Activated T-cell treated with anti-CD3 and anti-CD28 coated beads, Interleukin-2, amount 50 U/mL, for 72 hours (primary cell): ENCODE results near the gene FIBCD1. TPM values are rescaled to one million over a fixed set of nuclear protein-coding genes. Genes with fewer than 3 reads are reported as not detected.
A peak's percentile ranks its signal among the peaks of the same experiment; 100 is the strongest.

ENCODE experiments used
- ATAC-seq, 2 donors: fragments of 150-1000 bp; cut with Tn5 transposase; replicated peaks in 1 of 2; 2 replicates each; pipeline ENCODE4 v1.10.0; 2021; ENCODE audit warnings: moderate library complexity in 2 of 2, mild to moderate bottlenecking in 1 of 2
- DNase-seq, 2 donors: peaks; one replicate each; pipeline ENCODE4 v3.0.0; 2021 to 2022; ENCODE audit warnings: mixed read lengths in 1 of 2
- H3K27ac Mint-ChIP-seq: one replicate; pipeline ENCODE4 v1.8.0; 2022; ENCODE audit warnings: mild to moderate bottlenecking, moderate library complexity, mixed read lengths
- H3K27me3 Mint-ChIP-seq: one replicate; pipeline ENCODE4 v1.8.0; 2022; ENCODE audit warnings: low read depth, mixed read lengths
- H3K36me3 Mint-ChIP-seq, 2 donors: one replicate each; pipeline ENCODE4 v1.8.0; 2022; ENCODE audit warnings: mixed read lengths in 2 of 2, mild to moderate bottlenecking in 1 of 2; ENCODE audit not compliant: insufficient read depth in 2 of 2
- H3K4me1 Mint-ChIP-seq: one replicate; pipeline ENCODE4 v1.8.0; 2022; ENCODE audit warnings: low read depth, mixed read lengths
- H3K4me3 Mint-ChIP-seq, 2 donors: one replicate each; pipeline ENCODE4 v1.8.0; 2022; ENCODE audit warnings: mild to moderate bottlenecking in 2 of 2, mixed read lengths in 2 of 2, moderate library complexity in 2 of 2
- H3K9me3 Mint-ChIP-seq, 2 donors: one replicate each; pipeline ENCODE4 v1.8.0; 2022; ENCODE audit warnings: mixed read lengths in 2 of 2
- total RNA-seq, 2 donors: library from RNA; stranded (reverse); gene quantifications; one replicate each; pipeline ENCODE4 v1.2.3, GENCODE V29; 2022

The FIBCD1 gene
- total RNA-seq, result not detected

GRCh38 chr9:130938652-130939404 lies at the start of gene FIBCD1:
Gene FIBCD1, minus strand, starts transcription at chr9:130939247. Its CDS starts 640 bp downstream, at chr9:130938607.
- DNase-seq (peak; percentile 41 to 52), ATAC-seq (peak; percentile 61 to 67)
- Mint-ChIP-seq H3K4me1 (peaks cover 13% of the 10 kb centered on the region), H3K4me3 (peak within 1 kb of the TSS; percentile 77 to 89), H3K27me3 (peaks cover 51% of the 10 kb centered on the region), H3K27ac (no peak within 1 kb of the TSS), H3K9me3 (no peaks in the 10 kb centered on the region), H3K36me3 (no peaks in the 10 kb centered on the region)

DNA sequence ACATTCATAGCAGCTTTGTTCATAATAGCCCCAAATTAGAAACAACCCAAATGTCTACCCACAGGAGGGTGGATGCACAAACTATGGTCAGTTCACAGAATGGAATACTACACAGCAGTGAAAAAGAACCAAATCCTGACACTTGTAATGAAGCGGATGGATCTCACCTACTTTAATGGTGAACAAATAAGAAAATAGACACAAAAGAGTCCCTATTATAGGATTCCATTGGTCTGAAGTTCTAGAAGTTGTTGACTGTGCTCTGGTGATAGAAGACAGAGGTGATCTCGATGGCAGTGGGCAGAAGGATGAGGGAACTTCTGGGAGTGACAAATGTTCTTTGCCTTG lies 49.3 kb upstream of the FIBCD1 start:
- H3K36me3 Mint-ChIP-seq, result no peaks in the 10 kb centered on the region

DNA sequence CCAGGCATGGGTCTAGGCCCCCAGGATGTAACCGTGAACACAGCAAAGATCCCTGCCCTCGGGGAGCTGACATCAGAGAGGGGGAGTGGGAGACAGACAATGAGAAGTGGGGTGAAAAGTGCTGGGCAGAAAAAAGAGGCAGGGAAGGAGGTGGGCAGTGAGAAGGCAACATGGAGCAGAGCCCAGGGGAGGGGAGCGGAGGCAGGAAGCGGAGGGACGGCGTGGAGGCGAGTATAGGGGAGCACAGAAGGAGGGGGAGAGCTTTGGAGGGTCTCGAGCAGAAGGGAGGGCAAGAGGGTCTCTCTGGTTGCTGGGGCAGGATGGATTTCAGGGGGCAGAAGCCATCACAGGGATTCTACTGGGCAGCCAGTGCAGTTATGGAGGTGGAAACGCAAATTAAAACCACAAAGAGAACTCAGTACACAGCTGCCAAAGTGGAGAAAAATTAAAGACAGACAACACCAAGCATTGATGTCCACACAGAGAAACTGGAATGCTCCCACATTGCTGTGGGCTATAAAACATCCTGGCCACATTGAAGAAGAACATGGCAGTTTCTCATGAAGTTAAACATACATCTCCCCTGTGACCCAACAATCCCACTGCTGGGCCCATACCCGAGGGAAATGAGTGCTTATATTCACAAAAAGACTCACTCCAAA lies 48.8 kb upstream of the FIBCD1 start:
- Mint-ChIP-seq H3K9me3 (peaks cover 0 to 2% of the 10 kb centered on the region in 2 donors), H3K4me3 (no peak overlapping the region), H3K27me3 (no peaks in the 10 kb centered on the region), H3K4me1 (no peaks in the 10 kb centered on the region), H3K36me3 (no peaks in the 10 kb centered on the region), H3K27ac (no peak overlapping the region)
- no peak for DNase-seq
- ATAC-seq, result no peak

More for the DNA sequence above, 49.3 kb upstream of the FIBCD1 start:
- H3K4me1 Mint-ChIP-seq, result no peaks in the 10 kb centered on the region
- no peak overlapping the region for H3K4me3 Mint-ChIP-seq
- H3K27me3 Mint-ChIP-seq, result no peaks in the 10 kb centered on the region
- H3K9me3 Mint-ChIP-seq, result peaks cover 0 to 2% of the 10 kb centered on the region in 2 donors
- DNase-seq (no peak), ATAC-seq (no peak)
- no peak overlapping the region for H3K27ac Mint-ChIP-seq

GRCh38 chr9:130987054-130987453 lies 48.0 kb upstream of the FIBCD1 start:
- Mint-ChIP-seq H3K27ac (no peak overlapping the region), H3K4me1 (no peaks in the 10 kb centered on the region), H3K27me3 (no peaks in the 10 kb centered on the region), H3K36me3 (no peaks in the 10 kb centered on the region), H3K9me3 (peaks cover 0 to 2% of the 10 kb centered on the region in 2 donors), H3K4me3 (no peak overlapping the region)
- ATAC-seq (no peak), DNase-seq (no peak)

DNA sequence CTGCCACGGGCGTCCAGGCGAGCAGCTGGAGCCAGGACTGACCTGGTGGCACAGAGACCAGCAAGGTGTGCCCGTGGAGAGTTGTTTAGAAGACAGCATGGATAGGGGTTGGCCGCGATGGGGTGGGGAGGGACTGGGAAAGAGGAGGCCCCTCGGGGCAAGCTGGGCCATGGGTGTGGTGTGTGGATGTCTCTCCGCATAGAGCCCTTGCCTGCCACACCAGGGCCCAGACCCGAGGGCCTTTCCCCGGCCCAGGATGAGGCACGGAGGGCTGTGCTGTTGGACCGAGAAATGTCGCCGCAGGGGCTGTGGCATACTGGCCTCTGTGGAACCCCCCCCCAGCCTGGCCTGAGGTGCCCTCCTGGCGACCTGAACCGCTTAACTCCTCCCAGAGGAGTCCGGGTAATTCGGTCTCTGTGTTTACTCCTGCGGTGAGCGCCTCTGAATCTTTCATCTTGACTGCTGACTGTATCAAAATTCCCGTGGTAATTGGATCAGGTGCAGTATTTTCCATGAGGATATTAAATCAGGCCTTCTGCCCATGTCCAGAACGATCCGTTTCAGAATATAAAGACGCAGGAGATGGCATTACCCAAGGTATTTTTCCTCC lies 47.4 kb upstream of the FIBCD1 start:
- H3K4me1 Mint-ChIP-seq, result no peaks in the 10 kb centered on the region
- DNase-seq, result no peak
- H3K4me3 Mint-ChIP-seq, result no peak overlapping the region
- H3K9me3 Mint-ChIP-seq, result peaks cover 0 to 2% of the 10 kb centered on the region in 2 donors
- no peak overlapping the region for H3K27ac Mint-ChIP-seq
- no peaks in the 10 kb centered on the region for H3K36me3 Mint-ChIP-seq
- ATAC-seq, result no peak
- H3K27me3 Mint-ChIP-seq, result no peaks in the 10 kb centered on the region

- Mint-ChIP-seq H3K9me3 (peaks cover 0 to 2% of the 10 kb centered on the region in 2 donors), H3K4me1 (no peaks in the 10 kb centered on the region), H3K27me3 (no peaks in the 10 kb centered on the region), H3K4me3 (no peak overlapping the region), H3K36me3 (no peaks in the 10 kb centered on the region), H3K27ac (no peak overlapping the region)
- DNase-seq (no peak), ATAC-seq (no peak)
Observed at GRCh38 chr9:130985606-130986162, 46.6 kb upstream of the FIBCD1 start.

DNA sequence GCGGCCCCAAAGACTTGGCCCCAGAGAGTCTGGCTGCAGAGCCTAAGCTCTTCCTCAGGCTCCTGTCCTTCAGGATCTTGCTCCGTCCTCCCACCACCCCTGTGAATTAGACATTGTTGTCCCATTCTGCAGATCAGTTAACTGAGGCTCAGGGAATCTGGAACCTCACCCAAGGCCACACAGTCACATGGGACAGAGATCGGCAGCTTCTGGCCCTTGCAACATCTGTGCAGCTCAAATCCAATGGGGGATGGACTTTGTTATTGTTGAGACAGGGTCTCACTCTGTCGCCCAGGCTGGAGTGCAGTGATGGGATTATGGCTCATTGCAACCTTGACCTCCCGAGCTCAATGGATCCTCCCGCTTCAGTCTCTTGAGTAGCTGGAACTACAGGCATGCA lies 46.0 kb upstream of the FIBCD1 start:
- DNase-seq, result no peak
- ATAC-seq, result no peak
- Mint-ChIP-seq H3K27me3 (no peaks in the 10 kb centered on the region), H3K4me3 (no peak overlapping the region), H3K36me3 (no peaks in the 10 kb centered on the region), H3K9me3 (peaks cover 0 to 2% of the 10 kb centered on the region in 2 donors), H3K4me1 (no peaks in the 10 kb centered on the region), H3K27ac (no peak overlapping the region)

- Mint-ChIP-seq H3K36me3 (no peaks in the 10 kb centered on the region), H3K9me3 (peaks cover 0 to 2% of the 10 kb centered on the region in 2 donors), H3K4me1 (no peaks in the 10 kb centered on the region), H3K27ac (no peak overlapping the region), H3K4me3 (no peak overlapping the region), H3K27me3 (no peaks in the 10 kb centered on the region)
- DNase-seq (no peak), ATAC-seq (no peak)
Observed at GRCh38 chr9:130984521-130984920, 45.5 kb upstream of the FIBCD1 start.

DNA sequence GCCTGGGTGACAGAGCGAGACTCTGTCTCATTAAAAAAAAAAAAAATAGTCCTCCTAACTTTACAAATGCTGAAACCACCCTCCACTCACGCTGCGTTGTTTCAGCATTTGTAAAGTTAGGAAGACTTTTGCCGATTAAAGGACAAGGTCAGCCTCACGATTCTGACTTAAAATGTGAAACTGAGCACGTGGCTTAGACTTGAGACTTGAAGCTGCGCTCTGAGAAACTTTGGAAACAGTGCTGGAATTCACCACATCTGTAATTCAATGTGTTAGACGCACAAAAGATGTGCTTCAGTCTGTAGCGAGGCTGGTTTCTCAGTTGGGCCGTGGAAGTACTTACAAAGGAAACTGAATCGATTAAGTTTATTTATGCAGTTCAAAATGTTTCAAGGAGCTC lies 44.9 kb upstream of the FIBCD1 start:
- no peaks in the 10 kb centered on the region for H3K4me1 Mint-ChIP-seq
- peaks cover 0 to 2% of the 10 kb centered on the region in 2 donors for H3K9me3 Mint-ChIP-seq
- H3K4me3 Mint-ChIP-seq, result no peak overlapping the region
- no peaks in the 10 kb centered on the region for H3K27me3 Mint-ChIP-seq
- ATAC-seq, result no peak
- no peaks in the 10 kb centered on the region for H3K36me3 Mint-ChIP-seq
- H3K27ac Mint-ChIP-seq, result no peak overlapping the region
- no peak for DNase-seq

- no peak overlapping the region for H3K4me3 Mint-ChIP-seq
- DNase-seq, result no peak
Observed at GRCh38 chr9:130983359-130983670, 44.3 kb upstream of the FIBCD1 start.

DNA sequence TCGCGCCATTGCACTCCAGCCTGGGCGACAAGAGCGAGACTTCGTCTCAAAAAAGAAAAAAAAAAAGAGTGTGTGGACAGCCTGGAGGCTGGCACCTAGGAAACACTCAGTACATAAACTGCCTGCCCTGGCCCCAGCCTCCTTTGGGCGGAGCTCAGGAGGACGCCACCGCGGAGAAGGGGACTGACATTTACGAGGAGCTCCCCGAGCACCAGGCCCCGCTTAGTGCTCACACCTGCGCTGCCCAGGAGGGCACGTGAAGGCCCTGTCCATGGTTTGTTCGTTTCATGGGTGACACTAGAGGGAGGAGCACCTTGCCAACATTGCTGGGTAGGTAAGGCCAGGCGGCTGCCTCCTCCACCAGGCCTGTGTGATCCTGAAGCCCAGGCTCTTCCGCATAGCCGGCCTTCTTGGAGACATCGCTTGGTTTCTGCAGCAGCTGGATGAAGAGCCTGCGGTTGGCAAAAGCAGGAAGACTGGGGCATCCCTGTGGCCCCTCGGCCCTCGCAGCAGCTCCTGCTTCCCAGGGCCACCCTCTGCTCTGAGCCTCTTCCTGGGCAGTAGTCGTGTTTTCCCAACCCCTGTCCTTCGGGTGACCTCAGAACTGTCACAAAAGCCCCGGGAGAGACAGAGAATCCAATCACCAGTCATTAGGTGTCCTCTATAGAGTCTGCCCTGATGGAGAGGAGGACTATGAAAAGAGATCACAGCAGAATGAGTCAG lies 43.8 kb upstream of the FIBCD1 start:
- H3K27ac Mint-ChIP-seq, result no peak overlapping the region
- ATAC-seq (no peak), DNase-seq (no peak)
- no peaks in the 10 kb centered on the region for H3K4me1 Mint-ChIP-seq
- no peaks in the 10 kb centered on the region for H3K27me3 Mint-ChIP-seq
- H3K9me3 Mint-ChIP-seq, result no peaks in the 10 kb centered on the region
- H3K4me3 Mint-ChIP-seq, result no peak overlapping the region
- H3K36me3 Mint-ChIP-seq, result no peaks in the 10 kb centered on the region

More at GRCh38 chr9:130983359-130983670, 44.3 kb upstream of the FIBCD1 start:
- H3K36me3 Mint-ChIP-seq, result no peaks in the 10 kb centered on the region
- H3K27me3 Mint-ChIP-seq, result no peaks in the 10 kb centered on the region
- H3K27ac Mint-ChIP-seq, result no peak overlapping the region
- H3K4me1 Mint-ChIP-seq, result no peaks in the 10 kb centered on the region
- no peaks in the 10 kb centered on the region for H3K9me3 Mint-ChIP-seq
- ATAC-seq, result no peak

- ATAC-seq (no peak), DNase-seq (no peak)
- no peaks in the 10 kb centered on the region for H3K27me3 Mint-ChIP-seq
- H3K9me3 Mint-ChIP-seq, result no peaks in the 10 kb centered on the region
- H3K4me1 Mint-ChIP-seq, result no peaks in the 10 kb centered on the region
- no peak overlapping the region for H3K27ac Mint-ChIP-seq
- no peaks in the 10 kb centered on the region for H3K36me3 Mint-ChIP-seq
- no peak overlapping the region for H3K4me3 Mint-ChIP-seq
Observed at GRCh38 chr9:130981756-130982137, 42.7 kb upstream of the FIBCD1 start.
